Body of pancreas (tissue), 4 donors: Measurements from ENCODE around the gene ZNF282. TPM values are rescaled to one million over a fixed set of nuclear protein-coding genes. Genes with fewer than 3 reads are reported as not detected.
"Not testable (repeated sequence)": the region's sequence is repeated elsewhere in the genome, so short reads cannot be mapped to it uniquely, and the experiment has no call there.

Source experiments
- ATAC-seq: fragments of 150-250 bp; one replicate; pipeline ENCODE4 v1.9.1; 2016
- DNase-seq, 4 donors: peaks; one replicate each; pipeline ENCODE4 v3.0.0-alpha.2; 2019
- H3K27ac ChIP-seq, 4 donors: fragments of 200-600 bp; sonication (generic); 1 replicate in 3 of 4; 2 replicates in 1 of 4; pipeline versions ENCODE4 v1.5.1 to v1.6.1; 2016 to 2019; ENCODE audit warnings: mild to moderate bottlenecking in 1 of 4, mixed read lengths in 1 of 4, moderate library complexity in 1 of 4
- H3K27me3 ChIP-seq, 2 donors: fragments of 200-600 bp; sonication (generic); one replicate each; pipeline ENCODE4 v1.6.0; 2016; ENCODE audit warnings: mild to moderate bottlenecking in 1 of 2
- H3K36me3 ChIP-seq, 2 donors: fragments of 200-600 bp; sonication (generic); replicated peaks in 1 of 2; 2 replicates each; pipeline ENCODE4 v1.5.1; 2016; ENCODE audit warnings: low read depth in 2 of 2; ENCODE audit not compliant: insufficient read depth in 1 of 2
- H3K4me1 ChIP-seq: fragments of 200-600 bp; sonication (generic); one replicate; pipeline ENCODE4 v1.6.0; 2016
- H3K4me3 ChIP-seq, 2 donors: fragments of 200-600 bp; sonication (generic); 1 replicate in 1 of 2; 2 replicates in 1 of 2; pipeline ENCODE4 v1.5.1; 2016 to 2019
- H3K9me3 ChIP-seq, 3 donors: fragments of 200-600 bp; sonication (generic); 1 replicate in 2 of 3; 2 replicates in 1 of 3; pipeline ENCODE4 v1.5.1; 2016
- POLR2A ChIP-seq, 3 donors: fragments of 450-650 bp; IDR thresholded peaks; one replicate each; pipeline ENCODE4 v1.6.1; 2016; ENCODE audit warnings: antibody characterized with exemption in 3 of 3, mild to moderate bottlenecking in 2 of 3
- WGBS, 2 donors: methylation state at CpG; one replicate each; pipeline ENCODE4 v1.1.5; 2017; 5-methylcytosine and 5-hydroxymethylcytosine counted together
- intact Hi-C: fragments of 100-400 bp; cut with DNase I; formaldehyde crosslinking; loops from one replicate; pipeline ENCODE4 v1.15.1; 2023
- total RNA-seq, 2 donors: library from RNA; depleted of rRNA; stranded (reverse); fragments of >200 nt; gene quantifications; one replicate each; pipeline ENCODE4 v1.1.0, GENCODE V29; 2016
- TF ChIP-seq, protein P1 (sequence below), 7 experiments: fragments of 450-650 bp in 4 of 7; fragments of 200-600 bp in 3 of 7; sonication (generic) in 3 of 7; IDR thresholded peaks; one replicate each; pipeline ENCODE4 v1.5.1; 2016 to 2019; ENCODE audit warnings: antibody characterized with exemption in 7 of 7

The ZNF282 gene
- total RNA-seq, 2 donors from 2014 or later, result 12.7 to 28.0 TPM

DNA sequence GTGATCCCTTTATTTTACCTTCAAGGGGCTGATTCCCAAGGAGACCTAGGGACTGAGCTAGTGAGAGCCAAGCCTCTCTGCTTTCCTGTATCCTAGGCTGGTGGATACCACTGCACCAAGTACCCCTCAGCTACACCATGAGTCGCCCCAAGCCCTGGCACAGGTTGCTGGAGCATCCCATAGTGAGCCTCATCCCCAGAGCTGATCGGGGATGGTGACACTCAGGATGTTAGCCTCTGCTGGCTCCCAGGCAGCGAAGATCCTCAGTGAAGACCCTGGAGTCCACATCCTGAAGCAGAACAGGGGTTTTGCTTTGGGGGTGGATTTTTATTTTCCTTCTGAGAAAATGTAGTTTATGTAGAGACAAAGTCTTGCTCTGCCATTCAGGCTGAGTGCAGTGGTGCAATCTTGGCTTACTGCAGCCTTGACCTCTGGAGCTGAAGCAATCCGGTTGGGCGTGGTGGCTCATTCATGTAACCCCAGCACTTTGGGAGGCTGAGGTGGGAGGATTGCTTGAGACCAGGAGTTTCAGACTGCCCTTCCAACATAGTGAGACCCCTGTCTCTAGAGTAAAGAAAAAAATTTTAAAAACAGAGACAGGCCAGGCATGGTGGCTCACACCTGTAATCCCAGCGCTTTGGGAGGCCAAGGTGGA lies 31.6 kb downstream of the ZNF282 start:
- WGBS, 2 donors, result 71 to 78% methylated on average over 5 to 6 of the region's 6 CpGs
- Histone ChIP-seq H3K9me3 (no peaks in the 10 kb centered on the region), H3K4me1 (no peaks in the 10 kb centered on the region), H3K36me3 (peaks cover 0 to 4% of the 10 kb centered on the region in 2 donors), H3K27ac (no peak overlapping the region), H3K27me3 (no peaks in the 10 kb centered on the region), H3K4me3 (no peak overlapping the region)
- no peak for DNase-seq
- intact Hi-C loops, result no loop called here
- TF ChIP-seq, protein P1, sequence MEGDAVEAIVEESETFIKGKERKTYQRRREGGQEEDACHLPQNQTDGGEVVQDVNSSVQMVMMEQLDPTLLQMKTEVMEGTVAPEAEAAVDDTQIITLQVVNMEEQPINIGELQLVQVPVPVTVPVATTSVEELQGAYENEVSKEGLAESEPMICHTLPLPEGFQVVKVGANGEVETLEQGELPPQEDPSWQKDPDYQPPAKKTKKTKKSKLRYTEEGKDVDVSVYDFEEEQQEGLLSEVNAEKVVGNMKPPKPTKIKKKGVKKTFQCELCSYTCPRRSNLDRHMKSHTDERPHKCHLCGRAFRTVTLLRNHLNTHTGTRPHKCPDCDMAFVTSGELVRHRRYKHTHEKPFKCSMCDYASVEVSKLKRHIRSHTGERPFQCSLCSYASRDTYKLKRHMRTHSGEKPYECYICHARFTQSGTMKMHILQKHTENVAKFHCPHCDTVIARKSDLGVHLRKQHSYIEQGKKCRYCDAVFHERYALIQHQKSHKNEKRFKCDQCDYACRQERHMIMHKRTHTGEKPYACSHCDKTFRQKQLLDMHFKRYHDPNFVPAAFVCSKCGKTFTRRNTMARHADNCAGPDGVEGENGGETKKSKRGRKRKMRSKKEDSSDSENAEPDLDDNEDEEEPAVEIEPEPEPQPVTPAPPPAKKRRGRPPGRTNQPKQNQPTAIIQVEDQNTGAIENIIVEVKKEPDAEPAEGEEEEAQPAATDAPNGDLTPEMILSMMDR (IDR thresholded peaks at IDR 0.05), result no peak
- TF ChIP-seq POLR2A (IDR thresholded peaks at IDR 0.05), result no peak
- ATAC-seq, result no peak

DNA sequence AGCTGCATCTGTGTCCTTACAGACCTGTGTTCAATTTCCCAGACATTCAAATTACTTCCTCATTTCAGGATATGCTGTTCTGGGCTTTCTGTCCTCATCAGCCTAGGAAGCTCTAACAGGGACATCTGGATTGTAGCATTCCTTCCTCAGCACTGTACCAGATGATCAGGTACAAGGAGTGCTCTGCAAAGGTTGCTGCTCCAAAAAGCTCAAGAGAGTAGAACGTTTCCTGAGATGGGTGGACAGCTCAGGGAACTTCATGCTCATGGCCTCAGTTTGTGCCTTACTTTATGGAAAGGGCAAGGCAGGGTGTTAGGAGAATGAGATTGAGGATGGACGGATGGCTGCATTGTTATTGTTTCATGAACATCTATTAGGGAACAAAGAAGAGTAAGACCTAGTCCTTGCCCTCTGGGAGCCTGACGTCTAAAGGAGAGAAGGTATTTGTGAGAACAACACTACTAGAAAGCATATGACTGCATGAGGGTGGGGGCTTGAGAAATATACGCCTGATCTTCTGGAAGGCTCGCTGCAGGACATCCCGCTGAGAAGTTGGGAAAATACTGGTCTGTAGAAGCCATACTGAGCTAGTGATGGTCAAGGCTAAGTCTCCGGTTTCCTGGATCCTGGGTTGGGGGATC lies 33.6 kb downstream of the ZNF282 start:
- ATAC-seq, result no peak
- Histone ChIP-seq H3K27ac (no peak overlapping the region), H3K4me3 (no peak overlapping the region), H3K9me3 (no peaks in the 10 kb centered on the region), H3K36me3 (peaks cover 0 to 4% of the 10 kb centered on the region in 2 donors), H3K4me1 (no peaks in the 10 kb centered on the region), H3K27me3 (peaks cover 0 to 5% of the 10 kb centered on the region in 2 donors)
- intact Hi-C loops, result no loop called here
- 52 to 53% methylated on average over 7 of the region's 7 CpGs for WGBS, 2 donors
- no peak for DNase-seq
- TF ChIP-seq, protein P1 (IDR thresholded peaks at IDR 0.05), result no peak
- TF ChIP-seq POLR2A (IDR thresholded peaks at IDR 0.05), result no peak

DNA sequence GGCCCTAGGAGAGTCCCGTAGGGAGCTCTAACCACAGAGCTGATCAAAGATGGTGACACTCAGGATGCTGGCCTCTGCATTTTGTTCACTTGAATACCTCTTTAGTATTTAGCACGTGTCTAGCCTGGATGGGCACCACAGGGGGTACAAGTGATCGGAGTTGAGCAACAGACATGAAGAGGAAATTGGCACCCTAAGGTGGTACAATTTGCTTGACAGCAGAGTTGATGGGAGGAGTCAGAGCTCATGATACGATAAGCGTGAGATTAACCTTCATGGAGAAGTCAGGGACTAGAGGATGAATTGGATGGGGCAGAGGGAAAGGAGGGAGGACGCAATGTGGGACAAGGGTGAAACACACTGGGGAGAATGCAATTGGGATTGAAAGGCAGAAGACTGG lies 34.2 kb downstream of the ZNF282 start:
- no peak overlapping the region for H3K27ac ChIP-seq
- no peak overlapping the region for H3K4me3 ChIP-seq
- no peaks in the 10 kb centered on the region for H3K4me1 ChIP-seq
- peaks cover 0 to 2% of the 10 kb centered on the region in 2 donors for H3K36me3 ChIP-seq
- no peak for TF ChIP-seq POLR2A (IDR thresholded peaks at IDR 0.05)
- TF ChIP-seq, protein P1 (IDR thresholded peaks at IDR 0.05), result no peak
- intact Hi-C loops, result no loop called here
- ATAC-seq, result peak; percentile 41
- H3K27me3 ChIP-seq, result peaks cover 0 to 5% of the 10 kb centered on the region in 2 donors
- no peak for DNase-seq
- no peaks in the 10 kb centered on the region for H3K9me3 ChIP-seq
- WGBS, 2 donors, result 35 to 38% methylated on average over 6 of the region's 6 CpGs

DNA sequence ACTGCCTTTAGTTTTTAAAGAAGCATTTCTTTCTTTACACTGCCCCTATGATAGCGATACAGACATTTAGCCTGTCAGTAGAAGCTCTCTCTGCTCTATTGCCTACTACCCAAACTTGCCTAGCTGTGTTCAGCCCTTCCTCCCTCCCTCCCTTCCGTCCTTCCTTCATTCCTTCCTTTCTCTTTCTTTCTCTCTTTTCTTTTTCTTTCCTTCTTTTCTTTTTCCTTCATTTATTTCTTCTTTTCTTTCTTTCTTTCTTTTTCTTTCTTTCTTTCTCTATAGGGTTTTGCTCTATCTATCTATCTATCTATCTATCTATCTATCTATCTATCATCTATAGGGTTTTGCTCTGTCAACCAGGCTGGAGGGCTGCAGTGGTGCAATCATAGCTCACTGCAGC lies 37.0 kb downstream of the ZNF282 start:
- intact Hi-C loops, result no loop called here

DNA sequence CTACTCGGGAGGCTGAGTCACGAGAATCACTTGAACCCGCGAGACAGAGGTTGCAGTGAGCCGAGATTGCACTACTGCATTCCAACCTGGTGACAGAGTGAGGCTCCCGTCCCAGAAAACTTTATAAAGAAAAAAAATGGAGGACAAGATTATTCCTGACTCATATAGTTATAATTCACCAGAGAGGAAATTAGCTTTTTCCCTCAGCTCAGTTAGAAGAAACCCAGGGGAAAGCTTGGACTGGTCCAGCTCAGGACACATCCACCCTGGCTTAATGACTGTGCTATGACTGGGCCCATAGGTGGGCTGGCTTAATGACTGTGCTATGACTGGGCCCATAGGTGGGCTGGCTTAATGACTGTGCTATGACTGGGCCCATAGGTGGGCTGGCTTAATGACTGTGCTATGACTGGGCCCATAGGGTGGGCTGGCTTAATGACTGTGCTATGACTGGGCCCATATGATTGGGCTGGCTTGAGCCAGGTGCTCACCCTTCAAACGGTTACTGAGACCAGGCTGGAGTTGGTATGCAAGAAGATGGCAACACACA lies 38.4 kb downstream of the ZNF282 start:
- H3K27ac ChIP-seq, ATAC-seq, H3K36me3 ChIP-seq, DNase-seq, intact Hi-C loops, H3K27me3 ChIP-seq, H3K4me1 ChIP-seq, H3K4me3 ChIP-seq, H3K9me3 ChIP-seq: not testable (repeated sequence)
- WGBS, 2 donors, result 62 to 65% methylated on average over 7 of the region's 7 CpGs

More for the DNA sequence above, 37.0 kb downstream of the ZNF282 start:
- no peak for DNase-seq
- no peak for ATAC-seq
- WGBS, 2 donors, result 46 to 61% methylated on average over 2 of the region's 2 CpGs
- Histone ChIP-seq H3K4me3 (no peak overlapping the region), H3K9me3 (no peaks in the 10 kb centered on the region), H3K27ac (no peak overlapping the region), H3K27me3 (peaks cover 0 to 5% of the 10 kb centered on the region in 2 donors), H3K36me3 (no peaks in the 10 kb centered on the region), H3K4me1 (no peaks in the 10 kb centered on the region)
- TF ChIP-seq, protein P1 (IDR thresholded peaks at IDR 0.05), result no peak
- no peak for TF ChIP-seq POLR2A (IDR thresholded peaks at IDR 0.05)
